ENCODE measurements around the gene GALNS.

Gene GALNS

DNA sequence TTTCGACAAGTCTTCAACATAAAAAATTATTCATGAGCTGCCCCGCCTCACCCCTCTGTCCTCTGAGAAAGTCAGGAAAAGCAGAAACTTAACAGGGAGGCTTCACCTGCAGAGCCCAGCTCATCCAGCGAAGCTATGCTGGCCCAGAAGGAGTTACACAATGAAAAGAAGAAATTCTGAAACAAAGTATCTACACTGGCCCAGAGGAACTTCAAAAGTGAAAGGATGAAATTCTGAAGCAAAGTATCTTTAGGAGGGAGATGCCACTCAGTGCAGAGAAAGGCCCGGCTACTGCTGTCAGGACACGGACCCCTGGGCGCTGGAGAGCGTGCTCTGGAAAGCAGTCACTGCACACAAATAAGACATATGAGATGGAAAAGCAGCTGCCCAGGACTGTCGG, 1.6 kb downstream of the GALNS start:
- no peak for DNase-seq

DNA sequence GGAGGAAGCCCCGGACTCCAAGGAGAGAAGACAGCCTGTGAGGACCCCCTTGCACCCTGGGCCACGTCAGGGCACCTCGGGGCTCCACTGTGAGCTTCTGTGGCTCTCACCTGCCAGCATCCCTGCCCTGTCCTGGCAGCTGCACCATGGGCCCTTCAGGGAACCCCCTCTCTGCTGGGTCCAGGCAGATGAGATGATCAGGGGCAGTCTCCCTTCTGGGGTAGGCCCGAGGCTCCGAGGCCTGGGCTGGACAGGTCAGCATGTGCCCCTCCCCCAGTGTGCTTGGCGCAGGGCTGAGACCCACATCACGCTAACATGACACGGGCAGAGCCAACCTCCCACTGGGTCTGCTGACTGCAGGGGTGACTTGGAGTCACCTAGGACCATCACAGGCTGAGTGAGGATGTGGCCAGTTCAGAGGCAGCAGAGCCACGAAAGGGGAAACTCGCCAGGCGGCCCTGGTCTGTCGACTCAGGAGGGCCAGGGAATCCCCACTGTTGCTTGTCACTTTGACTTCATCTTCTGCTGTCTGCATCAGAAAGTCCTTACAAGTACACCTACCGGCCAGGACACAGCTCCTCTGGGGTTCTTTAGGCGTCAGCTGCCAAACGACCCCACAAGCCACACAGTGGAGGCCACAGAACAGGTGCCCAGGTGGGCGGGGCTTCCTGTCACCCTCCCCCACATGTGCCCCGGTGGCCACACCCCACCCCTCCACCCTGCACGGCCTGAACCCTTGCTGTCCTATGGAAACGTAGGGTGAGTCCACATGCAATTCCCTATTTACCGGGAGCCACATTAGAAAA, 2.2 kb downstream of the GALNS start:
- no peak for DNase-seq

DNA sequence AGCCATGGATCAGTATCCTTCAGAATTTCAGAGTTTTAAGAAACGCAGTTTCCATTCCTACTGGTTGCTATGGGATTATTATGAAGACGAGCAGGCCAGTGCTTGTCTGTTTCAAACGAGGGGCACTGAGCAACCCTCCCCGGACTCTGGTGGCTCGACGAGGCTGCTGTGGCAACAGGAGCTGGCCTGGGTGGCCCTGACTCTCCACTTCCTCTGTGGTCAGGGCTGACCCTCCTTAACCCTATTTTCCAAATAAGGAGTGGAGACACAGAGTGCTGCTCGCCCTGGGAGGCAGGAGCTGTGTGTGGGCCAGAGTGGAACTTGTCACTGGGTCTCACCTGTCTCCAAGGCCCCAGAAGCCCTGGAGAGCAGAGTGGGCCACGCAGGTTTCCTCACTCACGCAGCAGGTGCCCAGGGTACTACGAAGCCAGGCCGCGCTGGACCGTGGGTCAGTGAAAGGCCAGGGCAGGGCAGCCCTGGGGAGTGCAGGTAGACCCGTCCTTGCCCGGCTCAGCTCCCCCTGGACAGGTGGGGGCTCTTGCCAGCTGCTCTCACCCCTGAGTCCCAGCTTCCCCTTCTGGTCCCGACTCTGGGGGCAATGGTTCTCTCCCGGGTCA, 3.3 kb downstream of the GALNS start:
- DNase-seq: no peak

DNA sequence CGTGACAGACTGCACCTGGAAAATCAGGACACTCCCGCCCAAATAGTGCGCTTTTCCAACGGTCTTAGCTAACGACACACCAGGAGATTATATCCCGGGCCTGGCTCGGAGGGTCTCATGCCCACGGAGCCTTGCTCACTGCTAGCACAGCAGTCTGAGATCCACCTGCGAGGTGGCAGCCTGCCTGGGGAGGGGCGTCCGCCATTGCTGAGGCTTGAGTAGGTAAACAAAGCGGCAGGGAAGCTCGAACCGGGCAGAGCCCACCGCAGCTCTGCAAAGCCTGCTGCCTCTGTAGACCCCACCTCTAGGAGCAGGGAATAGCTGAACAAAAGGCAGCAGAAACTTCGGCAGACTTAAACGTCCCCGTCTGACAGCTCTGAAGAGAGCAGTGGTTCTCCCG, 5.1 kb downstream of the GALNS start:
- no peak for DNase-seq

DNA sequence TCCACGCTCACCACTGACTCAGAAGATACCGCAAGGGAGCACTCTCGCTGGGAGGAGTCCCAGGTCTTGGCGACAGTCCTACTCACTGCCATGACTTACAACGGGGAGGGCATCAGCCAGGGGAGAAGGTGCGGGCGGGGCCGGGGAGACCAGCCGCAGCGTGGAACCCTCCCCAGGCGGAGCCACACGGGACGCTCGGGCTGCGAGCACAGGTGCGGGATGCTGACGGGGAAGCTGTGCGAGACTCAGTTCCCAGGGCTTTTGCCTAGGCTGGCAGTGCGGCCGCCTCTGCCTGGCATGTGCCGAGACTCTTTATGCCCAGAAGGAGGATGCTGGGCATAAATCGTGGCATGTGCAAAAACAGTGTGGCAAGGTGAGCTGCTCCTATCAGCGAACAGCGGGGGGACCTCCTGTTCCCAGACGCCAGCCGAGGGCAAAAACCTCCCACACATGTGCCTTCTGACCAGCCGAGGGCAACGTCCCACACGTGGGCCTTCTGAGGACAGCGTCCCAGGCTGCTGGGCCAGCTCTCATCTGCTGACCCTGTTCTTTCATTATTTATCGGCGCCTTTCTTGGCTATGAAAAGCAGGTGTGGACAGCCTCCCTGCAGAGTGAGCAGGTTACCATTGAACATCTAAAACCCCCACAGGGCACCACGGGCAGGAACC, 6.1 kb downstream of the GALNS start:
- no peak for DNase-seq

DNA sequence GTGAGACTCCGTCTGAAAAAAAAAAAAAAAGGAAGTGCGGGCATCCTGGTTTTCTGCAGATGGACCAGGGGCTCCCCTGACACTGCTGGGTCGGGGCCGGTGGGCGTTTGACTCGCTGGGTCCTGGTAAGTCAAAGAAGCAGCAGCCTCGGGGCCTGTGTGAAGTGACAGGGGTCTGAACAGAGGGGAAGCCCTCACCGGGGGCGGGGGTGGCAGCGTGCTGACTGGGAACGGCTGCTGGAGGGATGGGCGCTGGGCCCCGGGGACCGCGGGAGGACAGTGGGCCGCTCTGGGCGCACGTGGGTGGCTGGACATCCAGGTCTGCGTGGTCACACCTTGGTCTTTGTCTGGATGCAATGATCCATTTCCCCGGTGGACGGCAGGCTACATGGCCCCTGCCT, 8.2 kb downstream of the GALNS start:
- DNase-seq: no peak

DNA sequence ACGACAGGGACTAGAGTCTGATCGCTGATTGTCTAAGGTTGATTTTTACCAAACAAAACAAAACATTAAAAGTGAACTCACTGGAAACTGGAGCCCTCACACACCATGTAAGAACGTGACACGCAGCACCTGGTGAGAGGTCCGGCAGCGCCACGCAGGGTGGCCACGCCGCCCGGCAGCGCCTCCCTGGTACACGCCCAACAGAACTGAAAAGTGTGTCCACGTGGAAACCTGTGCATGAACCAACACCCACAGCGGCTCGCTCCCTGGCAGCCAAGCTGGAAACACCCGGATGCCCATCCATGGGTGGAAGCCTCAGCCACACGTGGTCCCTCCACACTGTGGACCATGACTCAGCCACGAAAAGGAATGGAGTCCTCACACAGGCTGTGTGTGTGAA, 9.1 kb downstream of the GALNS start:
- DNase-seq: no peak

DNA sequence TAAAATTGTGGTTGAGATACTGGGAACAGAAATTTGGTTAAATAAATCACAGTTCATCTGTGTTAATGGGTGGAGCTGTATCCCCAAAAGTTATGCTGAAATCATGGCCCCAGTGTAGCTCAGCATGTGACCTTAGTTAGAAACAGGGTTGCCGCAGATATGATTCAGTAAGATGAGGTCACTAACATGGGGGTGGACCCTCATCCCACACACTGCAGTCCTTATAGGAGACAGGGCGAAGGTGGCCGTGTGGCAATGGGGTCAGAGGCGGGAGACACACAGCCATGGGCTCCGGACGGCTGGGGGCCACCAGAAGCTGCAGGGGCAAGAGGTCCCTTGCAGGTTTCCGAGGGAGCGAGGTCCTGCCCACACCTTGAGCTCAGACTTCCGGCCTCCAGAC, 10.7 kb downstream of the GALNS start:
- no peak for DNase-seq

DNA sequence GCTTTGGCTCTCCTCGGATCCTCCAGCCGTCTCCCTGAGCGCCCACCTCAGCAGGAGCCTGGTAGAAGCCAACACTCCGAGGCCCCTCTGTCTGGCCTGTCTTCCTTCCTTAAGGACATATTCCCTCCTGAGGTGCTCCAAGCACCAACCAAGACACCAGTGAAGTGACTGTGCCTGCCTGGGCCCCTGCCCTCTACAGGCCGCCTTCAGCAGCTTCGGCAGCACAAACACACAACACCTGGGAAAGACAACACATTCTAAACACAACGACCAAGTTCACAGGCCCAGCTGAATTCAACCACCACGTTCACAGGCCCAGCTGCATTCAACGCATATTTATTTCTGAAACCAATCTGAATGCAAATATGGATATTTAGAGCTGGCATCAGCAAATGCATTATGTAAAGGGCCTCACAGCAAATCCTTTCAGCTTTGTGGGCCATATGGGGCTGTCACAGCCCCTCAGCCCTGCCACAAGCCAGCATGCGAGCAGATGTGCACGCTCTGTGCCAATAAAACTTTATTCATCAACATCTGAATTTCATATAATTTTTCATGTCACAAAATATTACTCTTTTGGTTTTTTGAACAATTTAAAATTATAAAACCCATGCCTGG, 12.2 kb downstream of the GALNS start:
- DNase-seq: no peak

DNA sequence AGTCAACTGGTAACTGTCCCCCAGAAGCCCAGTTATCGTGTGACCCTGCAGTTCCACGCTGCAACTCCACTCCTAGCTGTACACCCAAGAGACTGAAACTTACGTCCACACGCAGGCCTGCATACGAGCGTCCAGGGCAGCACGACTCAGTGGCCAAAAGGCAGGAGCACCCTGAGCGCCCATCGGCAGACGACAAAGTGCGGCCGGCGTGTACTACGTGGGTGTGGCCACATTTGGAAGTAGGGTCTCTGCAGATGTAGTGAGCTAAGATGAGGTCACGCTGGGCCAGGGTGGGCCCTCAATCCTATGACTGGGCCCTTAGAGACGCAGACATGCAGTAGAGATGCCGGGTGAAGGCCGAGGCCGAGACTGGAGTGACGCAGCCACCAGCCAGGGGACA, 13.5 kb downstream of the GALNS start:
- DNase-seq: no peak

DNA sequence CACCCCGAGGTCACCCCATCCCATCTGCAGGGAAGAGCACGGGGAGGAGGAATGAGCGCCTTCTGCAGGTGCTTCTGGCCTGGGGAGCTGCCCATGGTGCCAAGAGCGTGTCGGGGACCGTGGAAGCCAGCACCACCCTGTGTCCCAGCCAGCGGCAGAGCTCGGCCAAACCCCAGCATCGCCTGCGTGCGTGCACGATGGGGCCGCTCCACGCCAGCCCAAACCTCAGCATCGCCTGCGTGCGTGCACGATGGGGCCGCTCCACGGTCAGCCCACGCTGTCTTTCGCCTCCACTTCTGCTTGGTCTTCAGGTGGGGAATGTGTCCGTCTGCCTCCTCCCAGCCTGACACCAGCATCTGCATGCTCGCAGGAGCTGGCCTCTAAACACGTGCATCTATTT, 13.9 kb downstream of the GALNS start:
- no peak for DNase-seq

DNA sequence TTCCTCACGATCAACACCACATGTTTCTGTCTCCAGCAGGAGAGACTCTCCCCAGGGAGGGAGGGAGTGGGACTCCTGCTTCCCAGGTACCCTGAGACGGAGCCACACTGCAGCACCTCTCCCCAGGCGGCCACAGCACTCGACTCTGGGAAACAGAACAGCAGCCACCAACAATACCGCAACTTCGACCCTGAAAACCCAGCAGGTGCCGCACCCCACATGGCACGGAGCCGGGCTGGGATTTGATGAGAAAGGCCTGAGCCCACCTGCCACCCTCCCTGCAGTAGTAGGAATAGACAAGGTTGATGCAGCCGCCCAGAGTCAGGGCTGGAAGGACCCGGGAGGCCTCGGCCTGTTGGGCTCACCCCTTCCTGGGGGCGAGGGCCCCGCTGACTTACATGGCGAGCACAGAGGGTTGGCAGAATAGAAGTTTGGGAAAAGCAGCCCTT, 14.4 kb downstream of the GALNS start:
- DNase-seq: no peak

DNA sequence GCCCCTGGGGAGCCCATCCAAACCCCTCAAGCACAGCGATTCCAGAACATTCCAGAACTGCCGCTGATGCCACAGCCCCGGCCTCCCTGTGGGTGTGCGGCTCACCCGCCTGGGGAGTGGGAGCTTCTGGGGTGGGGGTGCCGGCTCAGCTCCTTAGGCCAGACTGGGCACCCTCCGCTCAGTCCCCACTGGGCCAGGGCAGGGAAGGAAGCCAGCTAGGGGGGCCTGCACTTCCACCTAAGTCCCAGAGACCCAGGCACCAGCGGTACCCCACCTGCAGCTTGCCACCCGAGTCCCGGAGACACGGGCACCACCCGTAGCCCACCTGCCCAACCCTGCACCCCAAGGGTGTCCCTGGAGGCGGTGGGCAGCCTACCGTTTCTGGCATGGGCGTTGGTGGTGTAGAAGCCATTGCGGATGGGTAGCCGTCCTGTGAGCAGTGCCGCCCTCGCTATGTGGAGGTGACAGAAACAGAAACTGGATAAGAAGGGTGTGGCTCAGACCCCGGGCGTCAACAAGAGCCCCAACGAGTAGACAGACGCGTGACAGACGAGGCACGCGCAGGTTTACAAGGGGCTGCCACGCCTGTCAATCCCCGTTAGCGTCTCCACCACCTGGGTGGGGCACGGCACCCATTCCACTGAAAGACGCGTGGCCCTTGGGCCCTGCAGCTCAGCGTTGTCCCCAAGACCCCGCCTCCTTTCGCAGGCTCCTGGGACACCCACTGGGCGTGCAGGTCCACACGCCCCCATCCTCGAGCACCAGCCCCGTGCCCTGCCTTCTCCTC, 15.0 kb downstream of the GALNS start:
- no peak for DNase-seq

DNA sequence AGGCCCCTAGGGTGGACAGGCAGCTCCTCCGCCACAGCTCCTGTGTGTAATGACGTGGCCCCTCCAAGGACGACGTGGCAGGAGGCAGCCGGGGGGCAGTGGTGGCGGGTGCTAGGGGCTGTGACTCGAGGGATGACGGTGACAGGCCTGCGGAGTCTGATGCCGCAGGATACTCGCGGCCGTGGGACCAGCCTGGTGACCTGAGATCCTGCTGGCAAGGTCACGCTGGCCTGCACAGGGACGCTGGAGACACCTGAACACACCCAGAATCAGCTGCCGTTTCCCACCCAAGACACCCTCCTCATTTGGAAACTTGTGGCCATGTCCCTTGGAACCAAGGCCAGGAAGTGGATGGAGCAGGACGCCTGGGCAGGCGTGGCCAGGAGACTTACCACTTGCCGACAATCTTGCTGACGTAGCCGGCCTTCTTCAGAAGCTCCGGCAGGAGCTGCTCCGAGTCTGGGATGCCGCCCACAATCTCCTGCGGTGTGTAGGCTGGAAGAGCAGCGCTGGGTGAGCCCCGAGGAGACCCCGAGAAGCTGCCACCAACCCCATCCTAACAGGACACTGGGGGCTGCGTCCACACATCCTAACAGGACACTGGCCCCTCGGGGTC, 16.0 kb downstream of the GALNS start:
- no peak for DNase-seq

DNA sequence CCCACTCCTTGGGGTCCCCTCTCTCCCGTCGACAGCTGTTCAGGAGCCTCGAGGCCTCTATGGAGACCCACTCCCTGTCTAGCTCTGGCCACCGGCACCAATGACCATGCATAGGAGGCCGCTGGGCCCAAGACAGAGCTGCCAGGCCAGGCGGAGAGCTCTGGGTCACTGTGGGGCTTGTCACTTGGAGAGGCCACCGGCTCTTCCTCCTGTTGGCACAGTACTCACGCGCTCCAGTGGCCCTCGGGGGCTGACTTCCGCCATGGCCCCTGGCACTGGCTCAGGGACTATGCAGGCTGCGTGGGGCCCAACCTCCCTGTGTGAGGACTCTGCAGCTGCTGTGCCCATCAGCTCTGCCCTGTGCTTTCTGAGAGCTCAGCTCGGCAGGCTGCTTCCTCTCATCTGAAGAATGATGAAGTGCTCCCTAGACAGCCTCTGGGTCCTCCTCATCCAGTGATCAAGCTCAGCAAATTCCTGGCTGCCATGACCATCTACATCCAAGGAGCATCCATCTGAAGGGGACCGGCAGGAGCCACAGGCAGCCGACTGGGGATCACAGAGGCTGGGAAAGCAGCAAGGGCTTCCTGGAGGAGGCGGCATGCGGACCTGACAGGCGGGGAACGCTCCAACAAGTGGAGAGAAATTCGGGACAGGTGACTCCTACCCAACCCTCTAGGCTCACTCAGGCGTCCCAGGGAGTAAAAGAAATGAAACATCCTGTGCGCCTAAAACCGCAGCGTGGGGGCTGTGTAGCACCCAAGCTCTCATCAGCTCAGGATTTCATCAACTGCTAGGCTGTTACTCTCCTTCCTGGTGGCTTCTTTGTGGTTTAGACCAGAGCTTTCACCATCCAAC, 16.8 kb downstream of the GALNS start:
- DNase-seq: no peak

DNA sequence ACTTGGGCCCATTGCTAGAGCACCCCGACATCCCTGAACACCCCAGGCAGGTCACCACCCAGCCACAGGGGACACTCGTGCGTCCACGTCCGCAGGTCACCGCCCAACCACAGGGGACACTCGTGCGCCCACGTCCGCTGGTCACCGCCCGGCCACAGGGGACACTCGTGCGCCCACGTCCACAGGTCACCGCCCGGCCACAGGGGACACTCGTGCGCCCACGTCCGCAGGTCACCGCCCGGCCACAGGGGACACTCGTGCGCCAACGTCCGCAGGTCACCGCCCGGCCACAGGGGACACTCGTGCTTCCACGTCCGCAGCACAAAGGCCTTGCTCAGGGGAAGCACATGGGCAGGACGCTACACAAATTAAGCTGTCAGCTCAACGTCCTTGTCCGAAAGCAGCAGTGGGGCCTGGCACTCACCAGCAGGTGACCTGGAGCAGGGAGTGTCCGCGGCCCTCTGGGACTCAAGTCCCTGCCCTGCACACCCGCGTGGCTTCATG, 17.7 kb downstream of the GALNS start:
- no peak for DNase-seq

DNA sequence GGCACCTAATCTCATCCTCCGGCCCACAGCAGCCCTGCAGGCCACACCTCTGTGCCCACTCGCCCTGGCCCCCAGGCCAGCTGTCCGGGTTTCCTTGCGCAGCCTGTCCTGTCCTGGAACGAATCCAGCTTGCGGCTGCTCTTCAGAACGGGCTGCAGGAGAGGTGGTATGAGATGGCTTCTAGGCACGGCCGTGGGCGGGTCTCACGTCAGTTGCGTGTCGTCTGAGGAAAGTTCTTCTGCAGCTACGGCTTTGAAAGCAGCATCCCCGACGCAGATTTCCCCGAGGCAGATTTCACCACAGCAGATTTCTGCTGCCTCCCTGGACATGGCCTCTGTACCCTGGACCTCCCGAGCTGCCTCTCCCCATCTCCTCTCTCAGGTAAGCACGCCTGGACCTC, 18.2 kb downstream of the GALNS start:
- DNase-seq: no peak

DNA sequence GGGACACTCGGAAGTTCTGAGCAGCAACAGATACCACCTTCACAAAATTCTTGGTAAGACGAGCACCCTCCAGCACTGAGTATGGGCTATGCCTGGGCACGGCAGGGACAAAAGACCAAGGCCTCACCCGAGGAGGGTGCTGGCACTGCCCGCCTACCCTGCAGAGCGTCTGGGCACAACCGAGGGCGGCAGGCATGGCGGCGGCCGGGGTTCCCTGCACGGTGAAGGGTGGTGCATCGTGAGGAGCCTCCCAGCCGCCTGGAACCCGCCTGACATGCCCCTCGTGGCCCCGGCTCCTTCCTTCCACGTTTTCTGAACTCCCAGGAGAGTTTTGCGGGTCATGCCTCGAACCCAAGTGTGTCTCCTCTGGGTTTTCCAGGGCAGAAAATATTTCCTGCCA, 18.9 kb downstream of the GALNS start:
- DNase-seq: no peak

DNA sequence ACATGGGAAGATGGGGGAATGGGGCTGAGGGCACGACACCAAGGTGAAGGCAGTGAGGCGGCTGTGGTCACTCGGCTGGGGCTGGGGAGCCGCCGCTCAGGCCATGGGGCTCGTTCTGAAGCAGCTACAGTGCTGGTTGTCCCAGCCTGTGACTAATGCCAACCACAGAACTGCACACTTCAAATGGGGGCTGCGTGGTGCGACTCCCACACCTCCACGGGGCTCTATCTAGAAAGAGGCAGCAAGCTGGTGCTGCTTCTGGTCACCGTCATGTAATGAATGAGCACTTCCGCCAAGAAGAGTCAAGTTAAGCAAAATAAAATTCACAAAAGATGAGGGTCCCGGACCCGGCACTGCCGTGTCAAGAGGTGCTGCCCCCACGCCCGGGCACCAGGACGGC, 20.0 kb downstream of the GALNS start:
- DNase-seq: no peak

DNA sequence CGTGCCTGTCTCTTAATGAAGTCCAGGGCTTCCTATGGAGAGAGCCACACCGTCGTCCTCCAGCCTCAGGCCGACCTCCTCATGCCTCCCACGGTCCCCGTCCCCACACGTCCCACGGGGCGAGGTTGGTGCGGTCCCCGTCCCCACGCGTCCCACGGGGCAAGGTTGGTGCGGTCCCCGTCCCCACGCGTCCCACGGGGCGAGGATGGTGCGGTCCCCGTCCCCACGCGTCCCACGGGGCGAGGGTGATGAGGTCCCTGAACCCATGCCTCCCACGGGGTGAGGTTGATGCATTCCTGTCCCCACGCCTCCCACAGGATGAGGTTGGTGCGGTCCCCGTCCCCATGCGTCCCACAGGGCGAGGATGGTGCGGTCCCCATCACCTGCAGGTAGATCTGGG, 20.9 kb downstream of the GALNS start:
- DNase-seq: no peak

DNA sequence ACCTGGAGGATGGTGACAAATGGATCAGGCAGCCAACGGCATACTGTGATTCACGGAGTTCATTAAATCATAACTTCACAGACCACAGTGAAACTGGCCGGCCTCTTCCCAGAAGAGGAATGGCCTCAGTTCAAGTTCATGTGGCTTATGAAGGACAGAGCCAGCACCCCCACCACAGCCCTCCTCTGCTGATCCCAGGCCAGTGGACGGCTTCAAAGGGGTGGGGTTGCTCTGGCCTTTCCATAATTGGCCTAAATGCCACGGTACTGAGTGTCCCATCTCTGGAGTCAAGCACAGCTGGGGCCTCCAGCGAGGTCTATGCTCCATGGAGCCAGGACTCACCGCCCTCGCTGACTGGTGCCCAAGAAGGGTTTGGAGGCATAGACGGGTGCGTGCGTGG, 21.4 kb downstream of the GALNS start:
- DNase-seq: no peak
